OCI-LY3 (cell line): Measurements from ENCODE around the gene IGFBPL1.

Experiments
- H2AFZ ChIP-seq: fragments of 200-600, 300-600 bp; shearing (Covaris generic); 2 replicates; pipeline ENCODE4 v1.6.0; 2014; ENCODE audit warnings: antibody characterized with exemption, low read depth, low read length
- H3K27ac ChIP-seq: fragments of 200-600, 300-600 bp; sonication (generic); 2 replicates; pipeline ENCODE4 v1.5.1; 2014; ENCODE audit warnings: mild to moderate bottlenecking, low read length, moderate library complexity, mixed read lengths
- H3K27me3 ChIP-seq: fragments of 200-600, 300-600 bp; sonication (generic); 2 replicates; pipeline ENCODE4 v1.6.1; 2014; ENCODE audit warnings: low read depth, low read length, mixed read lengths
- H3K36me3 ChIP-seq: fragments of 200-600, 300-600 bp; sonication (generic); replicated peaks from 2 replicates; pipeline ENCODE3; 2014; ENCODE audit warnings: low read depth, low read length, mixed read lengths
- H3K4me1 ChIP-seq: fragments of 300-600, 200-600 bp; sonication (generic); 2 replicates; pipeline ENCODE4 v1.6.1; 2014; ENCODE audit warnings: low read length, mixed read lengths
- H3K4me2 ChIP-seq: fragments of 200-600, 300-600 bp; sonication (generic); 2 replicates; pipeline ENCODE4 v1.6.1; 2014; ENCODE audit warnings: low read length, mixed read lengths
- H3K4me3 ChIP-seq: fragments of 300-600, 200-600 bp; sonication (generic); 2 replicates; pipeline ENCODE4 v1.5.1; 2014; ENCODE audit warnings: antibody characterized with exemption, mild to moderate bottlenecking, low read length, moderate library complexity
- H3K79me2 ChIP-seq: fragments of 300-600, 200-600 bp; shearing (Covaris generic); 2 replicates; pipeline ENCODE4 v1.6.1; 2014; ENCODE audit warnings: mild to moderate bottlenecking, low read length, mixed read lengths
- H3K9ac ChIP-seq: fragments of 300-600, 200-600 bp; shearing (Covaris generic); 2 replicates; pipeline ENCODE4 v1.6.0; 2014; ENCODE audit warnings: mild to moderate bottlenecking, low read length, moderate library complexity
- H3K9me3 ChIP-seq: fragments of 200-600, 300-600 bp; shearing (Covaris generic); 2 replicates; pipeline ENCODE4 v1.6.1; 2014; ENCODE audit warnings: low read length, mixed read lengths; ENCODE audit not compliant: insufficient read depth
- H4K20me1 ChIP-seq: fragments of 200-600, 300-600 bp; sonication (generic); 2 replicates; pipeline ENCODE4 v1.6.1; 2016; ENCODE audit warnings: low read length, mixed read lengths; ENCODE audit not compliant: insufficient read depth
- EZH2phosphoT487 ChIP-seq: fragments of 200-600 bp; shearing (Covaris generic); IDR thresholded peaks from 2 replicates; pipeline ENCODE4 v1.6.1; 2018; ENCODE audit warnings: antibody characterized with exemption, mixed run types, low read depth
- TF ChIP-seq, protein P1 (sequence below): fragments of 200-600, 300-600 bp; sonication (generic); IDR thresholded peaks from 2 replicates; pipeline ENCODE4 v1.5.1; 2014; ENCODE audit warnings: antibody characterized with exemption, low read length, low read depth

The IGFBPL1 gene

GRCh38 chr9:38385896-38386295 lies 38.4 kb downstream of the IGFBPL1 start:
- H3K79me2 ChIP-seq, result no peaks in the 10 kb centered on the region
- H3K9me3 ChIP-seq, result peaks cover 15% of the 10 kb centered on the region; the same call in 1 of the 2 replicates
- no peaks in the 10 kb centered on the region for H3K36me3 ChIP-seq
- no peak overlapping the region for H3K4me2 ChIP-seq
- no peak overlapping the region for H3K9ac ChIP-seq
- no peaks in the 10 kb centered on the region for H4K20me1 ChIP-seq
- H3K27me3 ChIP-seq, result no peaks in the 10 kb centered on the region; the same call in 1 of the 2 replicates
- no peak for TF ChIP-seq EZH2phosphoT487
- TF ChIP-seq, protein P1, sequence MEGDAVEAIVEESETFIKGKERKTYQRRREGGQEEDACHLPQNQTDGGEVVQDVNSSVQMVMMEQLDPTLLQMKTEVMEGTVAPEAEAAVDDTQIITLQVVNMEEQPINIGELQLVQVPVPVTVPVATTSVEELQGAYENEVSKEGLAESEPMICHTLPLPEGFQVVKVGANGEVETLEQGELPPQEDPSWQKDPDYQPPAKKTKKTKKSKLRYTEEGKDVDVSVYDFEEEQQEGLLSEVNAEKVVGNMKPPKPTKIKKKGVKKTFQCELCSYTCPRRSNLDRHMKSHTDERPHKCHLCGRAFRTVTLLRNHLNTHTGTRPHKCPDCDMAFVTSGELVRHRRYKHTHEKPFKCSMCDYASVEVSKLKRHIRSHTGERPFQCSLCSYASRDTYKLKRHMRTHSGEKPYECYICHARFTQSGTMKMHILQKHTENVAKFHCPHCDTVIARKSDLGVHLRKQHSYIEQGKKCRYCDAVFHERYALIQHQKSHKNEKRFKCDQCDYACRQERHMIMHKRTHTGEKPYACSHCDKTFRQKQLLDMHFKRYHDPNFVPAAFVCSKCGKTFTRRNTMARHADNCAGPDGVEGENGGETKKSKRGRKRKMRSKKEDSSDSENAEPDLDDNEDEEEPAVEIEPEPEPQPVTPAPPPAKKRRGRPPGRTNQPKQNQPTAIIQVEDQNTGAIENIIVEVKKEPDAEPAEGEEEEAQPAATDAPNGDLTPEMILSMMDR, result no peak
- H3K4me3 ChIP-seq, result no peak overlapping the region
- no peak overlapping the region for H3K27ac ChIP-seq
- no peaks in the 10 kb centered on the region for H3K4me1 ChIP-seq
- H2AFZ ChIP-seq, result no peak overlapping the region

DNA sequence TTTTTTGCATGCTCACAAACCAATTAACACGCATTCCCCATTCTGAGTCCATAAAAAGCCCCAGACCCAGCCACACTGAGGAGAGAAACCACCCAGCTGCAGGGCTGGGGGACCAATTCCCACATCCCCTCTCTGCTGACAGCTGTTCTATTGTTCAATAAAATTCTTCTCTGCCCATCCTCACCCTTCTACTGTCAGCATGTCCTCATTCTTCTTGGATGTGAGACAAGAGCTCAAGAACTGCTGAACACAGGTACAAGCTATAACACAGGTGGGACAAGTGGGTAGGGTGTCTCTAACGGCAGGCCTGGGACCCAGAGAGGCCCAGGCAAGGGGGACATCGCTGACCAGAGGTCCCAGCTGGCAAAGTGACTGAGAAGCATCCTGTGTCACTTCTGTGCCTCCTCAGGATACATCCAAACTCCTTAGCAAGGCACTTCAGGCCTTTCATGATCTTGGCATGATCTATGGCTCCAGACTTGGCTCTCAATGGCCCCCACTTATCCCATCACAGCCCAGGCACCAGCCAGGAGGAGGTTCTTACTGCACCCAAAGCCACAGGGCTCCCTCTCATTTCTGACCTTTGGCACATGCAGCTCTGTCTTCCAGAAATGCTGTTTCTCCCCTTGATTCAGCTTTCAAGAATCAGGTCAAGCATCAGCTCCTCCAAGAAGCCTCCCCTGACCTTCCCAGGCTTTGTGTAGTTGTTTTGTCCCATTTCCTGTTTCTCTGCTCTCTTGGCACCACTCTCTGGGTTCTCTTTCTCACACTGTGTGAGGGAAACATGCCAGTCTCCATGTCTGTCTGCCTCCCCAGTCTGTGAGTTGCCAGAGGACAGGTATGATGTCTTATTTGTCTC lies 39.0 kb downstream of the IGFBPL1 start:
- no peaks in the 10 kb centered on the region for H4K20me1 ChIP-seq
- no peaks in the 10 kb centered on the region for H3K36me3 ChIP-seq
- peaks cover 15% of the 10 kb centered on the region; the same call in 1 of the 2 replicates for H3K9me3 ChIP-seq
- no peak overlapping the region for H2AFZ ChIP-seq
- H3K4me2 ChIP-seq, result no peak overlapping the region
- no peaks in the 10 kb centered on the region for H3K4me1 ChIP-seq
- no peaks in the 10 kb centered on the region; the same call in 1 of the 2 replicates for H3K27me3 ChIP-seq
- TF ChIP-seq EZH2phosphoT487, result no peak
- TF ChIP-seq, protein P1, result no peak
- H3K79me2 ChIP-seq, result no peaks in the 10 kb centered on the region
- H3K27ac ChIP-seq, result no peak overlapping the region
- no peak overlapping the region for H3K4me3 ChIP-seq
- H3K9ac ChIP-seq, result no peak overlapping the region

DNA sequence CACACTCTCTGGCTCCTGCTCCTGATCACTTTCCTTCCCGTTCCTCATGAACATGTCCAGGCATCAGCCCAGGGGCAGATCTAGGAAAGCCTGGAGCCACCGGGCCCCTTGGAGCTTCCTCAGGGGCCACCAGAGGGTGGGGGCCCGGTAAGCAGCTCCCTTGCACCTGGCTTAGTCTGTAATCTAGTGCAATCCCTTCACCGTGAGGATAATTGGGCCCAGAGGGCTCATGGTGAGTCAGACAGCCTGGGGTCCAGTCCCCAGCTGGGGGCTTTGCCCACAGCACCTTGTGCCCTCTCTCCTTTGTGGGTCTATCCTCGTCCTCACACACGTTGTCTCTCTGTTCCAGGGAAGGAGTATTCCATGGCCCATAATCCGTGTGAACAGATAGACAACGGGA lies 42.1 kb downstream of the IGFBPL1 start:
- Histone ChIP-seq H3K27me3 (no peaks in the 10 kb centered on the region; the same call in 1 of the 2 replicates), H3K9ac (no peak overlapping the region), H3K4me2 (no peak overlapping the region), H4K20me1 (no peaks in the 10 kb centered on the region), H2AFZ (no peak overlapping the region), H3K4me1 (no peaks in the 10 kb centered on the region), H3K4me3 (no peak overlapping the region), H3K9me3 (peaks cover 15% of the 10 kb centered on the region; the same call in 1 of the 2 replicates), H3K27ac (no peak overlapping the region), H3K36me3 (no peaks in the 10 kb centered on the region), H3K79me2 (no peaks in the 10 kb centered on the region)
- no peak for TF ChIP-seq EZH2phosphoT487
- TF ChIP-seq, protein P1, result no peak

- no peaks in the 10 kb centered on the region for H3K79me2 ChIP-seq
- H4K20me1 ChIP-seq, result no peaks in the 10 kb centered on the region
- TF ChIP-seq, protein P1, result no peak
- no peak for TF ChIP-seq EZH2phosphoT487
- no peak overlapping the region for H3K27ac ChIP-seq
- H3K9me3 ChIP-seq, result peaks cover 15% of the 10 kb centered on the region; the same call in 1 of the 2 replicates
- H3K4me3 ChIP-seq, result no peak overlapping the region
- H3K36me3 ChIP-seq, result no peaks in the 10 kb centered on the region
- no peak overlapping the region for H3K4me2 ChIP-seq
- no peak overlapping the region for H2AFZ ChIP-seq
- H3K27me3 ChIP-seq, result no peaks in the 10 kb centered on the region; the same call in 1 of the 2 replicates
- H3K9ac ChIP-seq, result no peak overlapping the region
- no peaks in the 10 kb centered on the region for H3K4me1 ChIP-seq
Measured at GRCh38 chr9:38380872-38381534, 43.3 kb downstream of the IGFBPL1 start.
